Caco-2 (cell line): ENCODE results near the gene SLC44A2. TPM values are rescaled to one million over a fixed set of nuclear protein-coding genes. Genes with fewer than 3 reads are reported as not detected.

Source experiments
- BruUV-seq: library from RNA; stranded (reverse); fragments of 400-500 nt; replicated peaks from 2 replicates; lab custom pipeline; 2021; lab: Mats Ljungman, UMichigan
- CTCF ChIA-PET: fragments of 300-600 bp; sonication (Branson Sonifier 250); formaldehyde crosslinking; loops from one replicate; lab custom pipeline; 2022; ENCODE audit warnings: antibody characterized with exemption; lab: Charles Lee
- POLR2A ChIA-PET: fragments of 300-600 bp; sonication (Branson Sonifier 250); formaldehyde crosslinking; loops from one replicate; lab custom pipeline; 2022; ENCODE audit warnings: antibody characterized with exemption; lab: Charles Lee
- DNase-seq, 2 experiments: peaks; one replicate each; pipeline versions ENCODE4 v3.0.0 to v3.0.0-alpha.2; 2020 to 2022
- H3K27me3 ChIP-seq: replicated peaks from 2 replicates; pipeline ENCODE4 v1.6.0; 2011; ENCODE audit warnings: low read length; ENCODE audit not compliant: control insufficient read depth, insufficient read depth
- H3K36me3 ChIP-seq: 2 replicates; pipeline ENCODE4 v1.5.1; 2011; ENCODE audit warnings: low read length; ENCODE audit not compliant: control insufficient read depth, insufficient read depth
- H3K4me1 ChIP-seq: fragments of 250-450 bp; sonication (Bioruptor Pico); 2 replicates; pipeline ENCODE4 v1.5.1; 2020; ENCODE audit warnings: mild to moderate bottlenecking
- H3K4me3 ChIP-seq: 2 replicates; pipeline ENCODE4 v1.5.1; 2011; ENCODE audit warnings: low read depth, mild to moderate bottlenecking, control low read depth, low read length
- H3K9me3 ChIP-seq: fragments of 250-450 bp; sonication (Bioruptor Pico); 2 replicates; pipeline ENCODE4 v1.5.1; 2020; ENCODE audit warnings: mild to moderate bottlenecking, moderate library complexity
- H3K27ac Mint-ChIP-seq: one replicate; pipeline ENCODE4 v1.8.0; 2022; ENCODE audit warnings: mixed read lengths; ENCODE audit not compliant: unreplicated experiment
- H3K27me3 Mint-ChIP-seq: one replicate; pipeline ENCODE4 v1.8.0; 2022; ENCODE audit warnings: mixed read lengths; ENCODE audit not compliant: insufficient read depth, unreplicated experiment
- H3K36me3 Mint-ChIP-seq: one replicate; pipeline ENCODE4 v1.8.0; 2022; ENCODE audit warnings: mild to moderate bottlenecking, mixed read lengths; ENCODE audit not compliant: insufficient read depth, unreplicated experiment
- H3K4me1 Mint-ChIP-seq: one replicate; pipeline ENCODE4 v1.8.0; 2022; ENCODE audit warnings: low read depth, mixed read lengths; ENCODE audit not compliant: unreplicated experiment
- H3K4me3 Mint-ChIP-seq: one replicate; pipeline ENCODE4 v1.8.0; 2022; ENCODE audit warnings: mild to moderate bottlenecking, moderate library complexity, mixed read lengths; ENCODE audit not compliant: unreplicated experiment
- H3K9me3 Mint-ChIP-seq: one replicate; pipeline ENCODE4 v1.8.0; 2022; ENCODE audit warnings: mixed read lengths; ENCODE audit not compliant: unreplicated experiment
- CTCF ChIP-seq, 2 experiments: fragments of 200-600 bp in 1 of 2; IDR thresholded peaks; 1 replicate in 1 of 2; 2 replicates in 1 of 2; pipeline versions ENCODE4 v1.5.1 to v1.8.0; 2011 to 2022; ENCODE audit warnings: antibody characterized with exemption in 1 of 2, control low read depth in 1 of 2, inconsistent platforms in 1 of 2, low read depth in 1 of 2, low read length in 1 of 2, mild to moderate bottlenecking in 1 of 2, moderate library complexity in 1 of 2; ENCODE audit not compliant: insufficient read depth in 1 of 2, severe bottlenecking in 1 of 2, unreplicated experiment in 1 of 2
- intact Hi-C: fragments of 100-400 bp; cut with micrococcal nuclease; formaldehyde crosslinking; loops from one replicate; pipeline ENCODE4 v1.10.0; 2022; ENCODE audit not compliant: unreplicated experiment
- total RNA-seq: library from RNA; stranded (reverse); gene quantifications from 2 replicates; pipeline ENCODE4 v1.2.3, GENCODE V29; 2022

The SLC44A2 gene
- total RNA-seq, 1 experiment from 2014 or later, result 119 TPM

DNA sequence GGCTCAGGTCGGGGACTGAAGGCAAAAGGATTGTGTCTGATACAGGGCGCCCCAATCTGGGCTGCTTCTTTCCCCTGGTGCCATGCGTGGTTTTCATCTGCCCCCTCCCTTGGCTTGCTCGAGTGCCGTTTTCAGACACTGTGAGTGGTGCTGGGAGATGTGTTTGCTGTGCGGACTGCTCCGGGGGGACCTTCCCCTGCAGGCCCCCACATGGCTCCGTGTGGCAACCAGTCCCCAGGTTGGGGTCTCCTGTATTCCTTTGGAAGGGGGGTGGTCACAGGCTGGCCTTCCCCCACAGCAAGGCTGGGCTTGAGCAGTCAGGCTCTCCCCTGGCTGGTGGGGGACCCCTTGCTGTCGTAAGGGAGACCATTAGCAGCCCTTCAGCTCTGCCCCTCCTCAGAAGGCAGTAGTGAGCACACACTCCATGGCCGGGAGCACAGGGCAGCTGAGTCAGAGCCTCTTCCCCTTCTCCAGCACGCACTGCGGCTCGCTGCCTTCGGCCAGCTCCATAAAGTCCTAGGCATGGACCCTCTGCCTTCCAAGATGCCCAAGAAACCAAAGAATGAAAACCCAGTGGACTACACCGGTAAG is 55.3 kb downstream of the SLC44A2 start:
- no TSS peak for BruUV-seq
- no peak for TF ChIP-seq CTCF (IDR thresholded peaks at IDR 0.05; ENCODE audit: insufficient read depth in 1 of 2, low read depth in 1 of 2, low read length in 1 of 2, severe bottlenecking in 1 of 2, unreplicated experiment in 1 of 2)
- Histone ChIP-seq H3K36me3 (peaks cover 16% of the 10 kb centered on the region), H3K9me3 (no peaks in the 10 kb centered on the region), H3K27me3 (no peaks in the 10 kb centered on the region), H3K4me3 (no peak overlapping the region), H3K4me1 (no peaks in the 10 kb centered on the region)
- no peak overlapping the region for H3K4me3 Mint-ChIP-seq
- intact Hi-C loops, result no loop called here
- no peak for DNase-seq
- H3K4me1 Mint-ChIP-seq, result no peaks in the 10 kb centered on the region
- CTCF ChIA-PET, result no interaction called here
- no peaks in the 10 kb centered on the region for H3K9me3 Mint-ChIP-seq
- no peaks in the 10 kb centered on the region for H3K27me3 Mint-ChIP-seq
- H3K36me3 Mint-ChIP-seq, result peaks cover 98% of the 10 kb centered on the region
- POLR2A ChIA-PET, result no interaction called here
- H3K27ac Mint-ChIP-seq, result no peak overlapping the region

DNA sequence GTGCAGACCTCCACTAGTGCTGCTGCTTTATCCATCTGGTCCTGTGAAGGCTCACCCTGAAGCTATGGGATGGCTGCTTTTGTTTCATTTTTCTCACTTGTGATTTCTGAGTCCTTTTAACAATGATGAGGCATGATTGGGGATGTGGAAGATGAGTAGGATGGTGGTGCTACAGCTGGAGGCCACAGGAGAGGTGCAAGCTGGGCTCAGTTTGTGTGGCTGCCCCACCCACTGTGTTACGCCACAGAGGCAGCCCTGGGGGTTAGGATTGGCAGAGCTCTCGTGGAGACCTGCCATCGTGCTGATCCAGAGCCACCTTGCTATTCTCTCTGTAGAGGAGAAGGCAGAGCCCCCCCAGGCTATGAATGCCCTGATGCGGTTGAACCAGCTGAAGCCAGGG is 56.3 kb downstream of the SLC44A2 start:
- intact Hi-C loops, result no loop called here
- H3K4me3 ChIP-seq, result no peak overlapping the region
- ChIA-PET POLR2A (no interaction called here), CTCF (no interaction called here)
- no peak overlapping the region for H3K4me3 Mint-ChIP-seq
- H3K27me3 ChIP-seq, result no peaks in the 10 kb centered on the region
- TF ChIP-seq CTCF (IDR thresholded peaks at IDR 0.05; ENCODE audit: insufficient read depth in 1 of 2, low read depth in 1 of 2, low read length in 1 of 2, severe bottlenecking in 1 of 2, unreplicated experiment in 1 of 2), result no peak
- BruUV-seq, result no TSS peak
- H3K27me3 Mint-ChIP-seq, result no peaks in the 10 kb centered on the region
- no peaks in the 10 kb centered on the region for H3K4me1 Mint-ChIP-seq
- H3K27ac Mint-ChIP-seq, result no peak overlapping the region
- H3K9me3 ChIP-seq, result no peaks in the 10 kb centered on the region
- no peaks in the 10 kb centered on the region for H3K9me3 Mint-ChIP-seq
- H3K36me3 ChIP-seq, result peaks cover 17% of the 10 kb centered on the region
- peaks cover 95% of the 10 kb centered on the region for H3K36me3 Mint-ChIP-seq
- no peaks in the 10 kb centered on the region for H3K4me1 ChIP-seq
- DNase-seq, result no peak

GRCh38 chr19:10682397-10683063 is 57.2 kb downstream of the SLC44A2 start:
- ChIA-PET POLR2A (no interaction called here), CTCF (no interaction called here)
- H3K9me3 ChIP-seq, result no peaks in the 10 kb centered on the region
- TF ChIP-seq CTCF (IDR thresholded peaks at IDR 0.05; ENCODE audit: insufficient read depth in 1 of 2, low read depth in 1 of 2, low read length in 1 of 2, severe bottlenecking in 1 of 2, unreplicated experiment in 1 of 2), result no peak
- H3K4me3 ChIP-seq, result no peak overlapping the region
- peaks cover 95% of the 10 kb centered on the region for H3K36me3 Mint-ChIP-seq
- no peak overlapping the region for H3K4me3 Mint-ChIP-seq
- H3K4me1 ChIP-seq, result no peaks in the 10 kb centered on the region
- no peaks in the 10 kb centered on the region for H3K27me3 Mint-ChIP-seq
- H3K36me3 ChIP-seq, result peaks cover 17% of the 10 kb centered on the region
- no peak overlapping the region for H3K27ac Mint-ChIP-seq
- no peaks in the 10 kb centered on the region for H3K27me3 ChIP-seq
- BruUV-seq, result no TSS peak
- no peaks in the 10 kb centered on the region for H3K4me1 Mint-ChIP-seq
- H3K9me3 Mint-ChIP-seq, result no peaks in the 10 kb centered on the region
- DNase-seq, result no peak
- intact Hi-C loops, result no loop called here
